OCI-LY1 (cell line): ENCODE data around the gene NFAT5.

Source experiments
- EZH2 ChIP-seq: fragments of 200-600 bp; sonication (generic), shearing (Covaris generic); IDR thresholded peaks from 2 replicates; pipeline ENCODE4 v1.8.0; 2017; ENCODE audit warnings: borderline replicate concordance, mixed run types, mild to moderate bottlenecking, antibody characterized with exemption, low read length, moderate library complexity, mixed read lengths
- TF ChIP-seq, protein P1 (sequence below): fragments of 200-600 bp; sonication (generic), shearing (Covaris generic); IDR thresholded peaks from 2 replicates; pipeline ENCODE4 v1.5.1; 2017; ENCODE audit warnings: mild to moderate bottlenecking, antibody characterized with exemption, low read length, moderate library complexity, mixed read lengths

DNA sequence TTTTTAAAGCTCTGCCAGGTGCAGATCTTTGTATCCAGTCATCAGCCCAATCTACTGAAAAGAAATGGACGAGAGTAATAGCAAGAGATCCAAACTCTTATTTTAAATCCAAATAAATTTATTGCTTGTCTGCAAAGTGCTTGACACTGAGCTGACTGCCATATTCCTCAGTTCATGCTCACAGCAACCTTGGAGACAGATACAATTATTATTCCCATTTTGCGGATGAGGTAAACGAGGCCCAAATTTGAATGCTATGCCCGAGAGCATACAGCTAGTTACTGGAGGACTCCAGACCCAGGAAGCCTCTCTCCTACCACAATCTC is 188.3 kb downstream of the NFAT5 start:
- TF ChIP-seq, protein P1, sequence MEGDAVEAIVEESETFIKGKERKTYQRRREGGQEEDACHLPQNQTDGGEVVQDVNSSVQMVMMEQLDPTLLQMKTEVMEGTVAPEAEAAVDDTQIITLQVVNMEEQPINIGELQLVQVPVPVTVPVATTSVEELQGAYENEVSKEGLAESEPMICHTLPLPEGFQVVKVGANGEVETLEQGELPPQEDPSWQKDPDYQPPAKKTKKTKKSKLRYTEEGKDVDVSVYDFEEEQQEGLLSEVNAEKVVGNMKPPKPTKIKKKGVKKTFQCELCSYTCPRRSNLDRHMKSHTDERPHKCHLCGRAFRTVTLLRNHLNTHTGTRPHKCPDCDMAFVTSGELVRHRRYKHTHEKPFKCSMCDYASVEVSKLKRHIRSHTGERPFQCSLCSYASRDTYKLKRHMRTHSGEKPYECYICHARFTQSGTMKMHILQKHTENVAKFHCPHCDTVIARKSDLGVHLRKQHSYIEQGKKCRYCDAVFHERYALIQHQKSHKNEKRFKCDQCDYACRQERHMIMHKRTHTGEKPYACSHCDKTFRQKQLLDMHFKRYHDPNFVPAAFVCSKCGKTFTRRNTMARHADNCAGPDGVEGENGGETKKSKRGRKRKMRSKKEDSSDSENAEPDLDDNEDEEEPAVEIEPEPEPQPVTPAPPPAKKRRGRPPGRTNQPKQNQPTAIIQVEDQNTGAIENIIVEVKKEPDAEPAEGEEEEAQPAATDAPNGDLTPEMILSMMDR, result no peak
- no peak for TF ChIP-seq EZH2
